Fibroblast of lung (primary cell): ENCODE measurements around the gene GRIN1. TPM values are rescaled to one million over a fixed set of nuclear protein-coding genes. Genes with fewer than 3 reads are reported as not detected.
A peak's percentile ranks its signal among the peaks of the same experiment; 100 is the strongest.

Source experiments
- DNase-seq, 2 donors: peaks; one replicate each; pipeline versions ENCODE4 v3.0.0 to v3.0.0-alpha.2; 2010; ENCODE audit warnings: low read depth in 2 of 2
- H2AFZ ChIP-seq: 2 replicates; pipeline ENCODE4 v1.5.1; 2012; ENCODE audit warnings: low read length, control low read depth, inconsistent platforms
- H3K27ac ChIP-seq: 2 replicates; pipeline ENCODE4 v1.5.1; 2011; ENCODE audit warnings: low read length, control low read depth; ENCODE audit not compliant: insufficient read depth
- H3K27me3 ChIP-seq: 2 replicates; pipeline ENCODE4 v1.5.1; 2011; ENCODE audit warnings: mild to moderate bottlenecking, low read length; ENCODE audit not compliant: control insufficient read depth, insufficient read depth
- H3K36me3 ChIP-seq: 2 replicates; pipeline ENCODE4 v1.5.1; 2011; ENCODE audit warnings: low read length; ENCODE audit not compliant: control insufficient read depth, insufficient read depth
- H3K4me1 ChIP-seq: 2 replicates; pipeline ENCODE4 v1.5.1; 2011; ENCODE audit warnings: low read length; ENCODE audit not compliant: control insufficient read depth, insufficient read depth; ENCODE audit errors: extremely low read depth
- H3K4me2 ChIP-seq: 2 replicates; pipeline ENCODE4 v1.5.1; 2011; ENCODE audit warnings: low read length, control low read depth; ENCODE audit not compliant: insufficient read depth; ENCODE audit errors: extremely low read depth
- H3K4me3 ChIP-seq, 4 experiments: fragments of 200-600 bp in 1 of 4; sonication (generic) in 1 of 4; replicated peaks in 1 of 4; 2 replicates each; pipeline ENCODE4 v1.5.1; 2011 to 2016; ENCODE audit warnings: low read length in 4 of 4, low read depth in 3 of 4, mild to moderate bottlenecking in 3 of 4, control low read depth in 2 of 4, inconsistent platforms in 1 of 4, mixed read lengths in 1 of 4; ENCODE audit not compliant: insufficient read depth in 1 of 4; ENCODE audit errors: control extremely low read depth in 1 of 4
- H3K79me2 ChIP-seq: 2 replicates; pipeline ENCODE4 v1.5.1; 2012; ENCODE audit warnings: mild to moderate bottlenecking, low read length, inconsistent platforms; ENCODE audit not compliant: control insufficient read depth, insufficient read depth
- H3K9ac ChIP-seq: 2 replicates; pipeline ENCODE4 v1.5.1; 2011; ENCODE audit warnings: mild to moderate bottlenecking, low read length, control low read depth; ENCODE audit not compliant: insufficient read depth
- H3K9me3 ChIP-seq: 2 replicates; pipeline ENCODE4 v1.5.1; 2012; ENCODE audit warnings: low read depth, low read length; ENCODE audit not compliant: control insufficient read depth, insufficient read depth
- H4K20me1 ChIP-seq: 2 replicates; pipeline ENCODE4 v1.5.1; 2011; ENCODE audit warnings: low read length; ENCODE audit not compliant: control insufficient read depth, insufficient read depth; ENCODE audit errors: extremely low read depth
- CTCF ChIP-seq, 2 donors: IDR thresholded peaks in 1 of 2; conservative IDR thresholded peaks in 1 of 2; 1 replicate in 1 of 2; 2 replicates in 1 of 2; pipeline ENCODE4 v1.5.1; 2011 to 2012; ENCODE audit warnings: low read length in 2 of 2, control low read depth in 1 of 2, inconsistent platforms in 1 of 2, low read depth in 1 of 2, mild to moderate bottlenecking in 1 of 2
- EZH2 ChIP-seq: IDR thresholded peaks from 2 replicates; pipeline ENCODE4 v1.5.1; 2012; ENCODE audit warnings: low read length, control low read depth, mild to moderate bottlenecking; ENCODE audit errors: missing control alignments
- polyA plus RNA-seq, 2 donors: library from polyadenylated mRNA; depleted of rRNA in 1 of 2; stranded (reverse) in 1 of 2; unstranded in 1 of 2; fragments of >200 nt; gene quantifications; 2 replicates each; pipeline ENCODE4 v1.2.1, GENCODE V29; 2011 to 2012; ENCODE audit warnings: missing spikeins in 1 of 2
- total RNA-seq: library from RNA; depleted of rRNA; stranded (reverse); fragments of >200 nt; gene quantifications from 2 replicates; pipeline ENCODE4 v1.2.1, GENCODE V29; 2014

Gene GRIN1
- total and polyA plus RNA-seq, 2 donors (not counting 1 experiment from before 2014, with no cell fraction given), result under 0.01 to 0.08 TPM

- no peak for DNase-seq
- TF ChIP-seq CTCF (conservative IDR thresholded peaks at IDR 0.05 in 1 of 2, IDR thresholded peaks at IDR 0.05 in 1 of 2; ENCODE audit: low read depth in 1 of 2, low read length in 2 of 2) (no peak), EZH2 (no peak)
- no peaks in the 10 kb centered on the region for H3K36me3 ChIP-seq
- no peak overlapping the region for H3K27ac ChIP-seq
- no peak overlapping the region for H2AFZ ChIP-seq
- peak overlapping the region; percentile 93 for H3K9ac ChIP-seq
- H3K4me3 ChIP-seq, result peak overlapping the region; percentile 92 to 99 (median 97)
- H3K27me3 ChIP-seq, result no peaks in the 10 kb centered on the region
- peaks cover 14% of the 10 kb centered on the region for H3K4me1 ChIP-seq
- no peaks in the 10 kb centered on the region for H3K9me3 ChIP-seq
- peak overlapping the region; percentile 94 for H3K4me2 ChIP-seq
- H4K20me1 ChIP-seq, result no peaks in the 10 kb centered on the region
- H3K79me2 ChIP-seq, result peaks cover 46% of the 10 kb centered on the region
Observed at GRCh38 chr9:137206602-137207001, 67.6 kb downstream of the GRIN1 start.

GRCh38 chr9:137211532-137211931 lies 72.6 kb downstream of the GRIN1 start:
- TF ChIP-seq EZH2 (no peak), CTCF (conservative IDR thresholded peaks at IDR 0.05 in 1 of 2, IDR thresholded peaks at IDR 0.05 in 1 of 2; ENCODE audit: low read depth in 1 of 2, low read length in 2 of 2) (no peak)
- H3K27ac ChIP-seq, result no peak overlapping the region
- peaks cover under 1% of the 10 kb centered on the region for H3K4me1 ChIP-seq
- no peak overlapping the region for H3K9ac ChIP-seq
- peaks cover 14% of the 10 kb centered on the region for H3K36me3 ChIP-seq
- peaks cover 11% of the 10 kb centered on the region for H3K79me2 ChIP-seq
- no peak for DNase-seq
- no peak overlapping the region for H3K4me3 ChIP-seq
- no peaks in the 10 kb centered on the region for H3K27me3 ChIP-seq
- H2AFZ ChIP-seq, result no peak overlapping the region
- H3K9me3 ChIP-seq, result no peaks in the 10 kb centered on the region
- H4K20me1 ChIP-seq, result no peaks in the 10 kb centered on the region
- H3K4me2 ChIP-seq, result no peak overlapping the region

GRCh38 chr9:137212520-137212919 lies 73.6 kb downstream of the GRIN1 start:
- Histone ChIP-seq H4K20me1 (no peaks in the 10 kb centered on the region), H3K4me3 (no peak overlapping the region), H3K4me2 (no peak overlapping the region), H3K36me3 (peaks cover 17% of the 10 kb centered on the region), H3K79me2 (peaks cover under 1% of the 10 kb centered on the region), H3K4me1 (no peaks in the 10 kb centered on the region), H3K9ac (no peak overlapping the region), H2AFZ (no peak overlapping the region), H3K27me3 (no peaks in the 10 kb centered on the region), H3K27ac (no peak overlapping the region), H3K9me3 (no peaks in the 10 kb centered on the region)
- no peak for DNase-seq
- TF ChIP-seq EZH2 (no peak), CTCF (conservative IDR thresholded peaks at IDR 0.05 in 1 of 2, IDR thresholded peaks at IDR 0.05 in 1 of 2; ENCODE audit: low read depth in 1 of 2, low read length in 2 of 2) (no peak)
